Breast epithelium (tissue), 3 donors: ENCODE measurements around the gene LDLRAD3.

ENCODE experiments used
- CTCF ChIP-seq, 3 donors: fragments of 450-650 bp; IDR thresholded peaks; one replicate each; pipeline ENCODE4 v1.5.1; 2016 to 2017; ENCODE audit warnings: antibody characterized with exemption in 3 of 3, mild to moderate bottlenecking in 3 of 3, moderate library complexity in 3 of 3
- POLR2A ChIP-seq: fragments of 450-650 bp; IDR thresholded peaks from one replicate; pipeline ENCODE4 v1.6.1; 2016; ENCODE audit warnings: antibody characterized with exemption, mild to moderate bottlenecking, moderate library complexity
- POLR2AphosphoS5 ChIP-seq, 3 donors: sonication (generic); formaldehyde crosslinking; IDR thresholded peaks; one replicate each; pipeline ENCODE4 v1.6.1; 2017; ENCODE audit warnings: antibody characterized with exemption in 3 of 3

GRCh38 chr11:36077368-36077767 is 133.5 kb downstream of the LDLRAD3 start:
- no peak for TF ChIP-seq CTCF (IDR thresholded peaks at IDR 0.05)
- no peak for TF ChIP-seq POLR2A
- no peak for TF ChIP-seq POLR2AphosphoS5 (IDR thresholded peaks at IDR 0.05)
